Measurements from ENCODE around the gene P2RX7. TPM values are rescaled to one million over a fixed set of nuclear protein-coding genes. Genes with fewer than 3 reads are reported as not detected.

Gene P2RX7
- total RNA-seq, 1 experiment from 2014 or later, result 0.55 TPM

DNA sequence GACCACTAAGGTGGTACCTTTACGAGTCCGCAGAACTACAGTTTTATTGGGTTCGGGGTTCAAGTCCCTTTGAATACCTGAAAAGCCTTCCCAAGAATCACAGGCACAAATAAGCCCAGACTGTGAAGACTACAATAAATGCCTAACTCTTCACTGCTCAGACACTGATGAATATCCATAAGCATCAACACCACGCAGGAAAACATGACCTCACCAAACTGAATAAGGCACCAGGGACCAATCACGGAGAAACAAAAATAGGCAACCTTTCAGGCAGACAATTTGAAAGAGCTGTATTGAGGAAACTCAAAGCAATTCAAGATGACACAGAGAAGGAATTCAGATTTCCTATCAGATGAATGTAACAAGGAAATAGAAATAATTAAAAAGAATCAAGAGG is 24.2 kb upstream of the P2RX7 start (continued):
- no peak for TF ChIP-seq FOXJ3 (CRISPR knock-in tag; IDR thresholded peaks at IDR 0.05; ENCODE audit: borderline replicate concordance)

DNA sequence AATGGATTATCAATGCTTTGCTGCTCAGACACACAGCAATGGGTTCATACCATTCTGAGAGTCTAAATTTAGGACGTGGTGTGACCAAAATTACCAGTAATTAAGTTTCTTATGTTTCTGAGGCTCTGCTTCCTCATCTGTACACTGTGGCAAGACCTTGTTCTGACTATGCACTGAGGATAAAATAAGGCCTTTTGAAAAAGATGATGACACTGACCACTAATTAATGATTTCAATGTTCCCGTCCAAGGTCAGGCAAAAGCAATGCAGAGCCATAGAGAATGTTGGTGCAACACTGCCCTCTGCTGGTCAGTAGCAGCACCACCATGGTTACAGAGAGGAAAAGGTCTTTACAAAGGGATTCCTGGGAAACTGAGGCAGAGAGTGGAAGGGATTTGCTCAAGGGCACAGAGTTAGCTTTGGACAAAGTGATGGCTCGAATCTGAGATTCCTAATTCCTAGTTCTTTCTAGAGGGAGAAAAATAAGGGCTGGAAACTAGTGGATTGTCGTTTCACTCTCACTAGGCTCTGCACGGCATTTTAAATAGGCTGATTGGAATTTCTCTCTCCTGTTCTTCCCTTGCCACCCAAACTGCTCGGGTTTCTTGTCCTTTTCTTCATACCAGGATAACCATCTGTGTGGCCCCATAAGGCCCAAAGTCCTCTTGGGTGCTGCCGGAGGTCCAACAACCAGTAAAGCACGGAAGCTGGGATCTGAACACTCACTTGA is 22.3 kb upstream of the P2RX7 start:
- ATAC-seq (peak; percentile 81), DNase-seq (ENCODE audit: low spot score) (peak; percentile 74)
- ChIA-PET CTCF (interaction anchor here (0.9 to 1.4 kb wide), 3 partner anchors 9 to 121 kb away, joined by 3 to 7 read pairs (median 3); no protein-coding TSS in a partner anchor), POLR2A (no interaction called here)
- H3K27me3 Mint-ChIP-seq (ENCODE audit: low read depth), result no peaks in the 10 kb centered on the region; the same call in 1 of the 2 replicates
- no peaks in the 10 kb centered on the region for H3K36me3 Mint-ChIP-seq
- no peak overlapping the region for H3K4me3 Mint-ChIP-seq
- no peak overlapping the region for H3K27ac Mint-ChIP-seq
- H3K9me3 Mint-ChIP-seq, result no peaks in the 10 kb centered on the region
- no peaks in the 10 kb centered on the region for H3K4me1 Mint-ChIP-seq
- no peak for TF ChIP-seq NR2C2 (CRISPR knock-in tag; IDR thresholded peaks at IDR 0.05)
- TF ChIP-seq, protein P1, sequence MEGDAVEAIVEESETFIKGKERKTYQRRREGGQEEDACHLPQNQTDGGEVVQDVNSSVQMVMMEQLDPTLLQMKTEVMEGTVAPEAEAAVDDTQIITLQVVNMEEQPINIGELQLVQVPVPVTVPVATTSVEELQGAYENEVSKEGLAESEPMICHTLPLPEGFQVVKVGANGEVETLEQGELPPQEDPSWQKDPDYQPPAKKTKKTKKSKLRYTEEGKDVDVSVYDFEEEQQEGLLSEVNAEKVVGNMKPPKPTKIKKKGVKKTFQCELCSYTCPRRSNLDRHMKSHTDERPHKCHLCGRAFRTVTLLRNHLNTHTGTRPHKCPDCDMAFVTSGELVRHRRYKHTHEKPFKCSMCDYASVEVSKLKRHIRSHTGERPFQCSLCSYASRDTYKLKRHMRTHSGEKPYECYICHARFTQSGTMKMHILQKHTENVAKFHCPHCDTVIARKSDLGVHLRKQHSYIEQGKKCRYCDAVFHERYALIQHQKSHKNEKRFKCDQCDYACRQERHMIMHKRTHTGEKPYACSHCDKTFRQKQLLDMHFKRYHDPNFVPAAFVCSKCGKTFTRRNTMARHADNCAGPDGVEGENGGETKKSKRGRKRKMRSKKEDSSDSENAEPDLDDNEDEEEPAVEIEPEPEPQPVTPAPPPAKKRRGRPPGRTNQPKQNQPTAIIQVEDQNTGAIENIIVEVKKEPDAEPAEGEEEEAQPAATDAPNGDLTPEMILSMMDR (IDR thresholded peaks at IDR 0.05), result peak; percentile 93

DNA sequence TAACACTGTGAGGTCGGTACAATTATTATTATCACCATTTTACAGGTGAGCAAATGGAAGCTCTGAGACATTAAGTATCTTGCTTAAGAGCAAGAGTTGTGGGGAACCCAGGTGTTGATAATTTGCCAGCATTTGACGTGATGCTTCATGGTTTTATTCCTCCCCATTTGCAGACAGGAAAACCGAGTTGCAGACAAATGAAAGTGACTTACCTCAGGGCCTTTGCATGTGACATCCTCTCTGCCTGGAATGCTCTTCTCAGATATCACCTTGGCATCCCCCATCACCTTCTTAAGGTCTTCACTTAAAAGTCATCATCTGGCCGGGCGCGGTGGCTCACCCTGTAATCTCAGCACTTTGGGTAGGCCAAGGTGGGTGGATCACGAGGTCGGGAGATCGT is 21.0 kb upstream of the P2RX7 start:
- no peaks in the 10 kb centered on the region for H3K9me3 Mint-ChIP-seq
- TF ChIP-seq PRRX2 (CRISPR knock-in tag; IDR thresholded peaks at IDR 0.05) (no peak), ZNF138 (CRISPR knock-in tag; conservative IDR thresholded peaks at IDR 0.05) (no peak), NFATC4 (CRISPR knock-in tag; IDR thresholded peaks at IDR 0.05) (no peak), SOX15 (CRISPR knock-in tag; IDR thresholded peaks at IDR 0.05) (no peak), ETV6 (CRISPR knock-in tag; IDR thresholded peaks at IDR 0.05) (no peak), NFYB (CRISPR knock-in tag; conservative IDR thresholded peaks at IDR 0.05; ENCODE audit: low read depth) (no peak), ZNF232 (CRISPR knock-in tag; IDR thresholded peaks at IDR 0.05) (no peak), FOXK1 (CRISPR knock-in tag; IDR thresholded peaks at IDR 0.05) (no peak), ZNF121 (CRISPR knock-in tag; IDR thresholded peaks at IDR 0.05) (no peak), ZNF671 (CRISPR knock-in tag; IDR thresholded peaks at IDR 0.05) (no peak), CBFB (CRISPR knock-in tag; IDR thresholded peaks at IDR 0.05; ENCODE audit: low read depth) (no peak), CREB1 (CRISPR knock-in tag; IDR thresholded peaks at IDR 0.05) (no peak), ELF4 (CRISPR knock-in tag; IDR thresholded peaks at IDR 0.05; ENCODE audit: low read depth) (no peak)
- TF ChIP-seq, protein P2, sequence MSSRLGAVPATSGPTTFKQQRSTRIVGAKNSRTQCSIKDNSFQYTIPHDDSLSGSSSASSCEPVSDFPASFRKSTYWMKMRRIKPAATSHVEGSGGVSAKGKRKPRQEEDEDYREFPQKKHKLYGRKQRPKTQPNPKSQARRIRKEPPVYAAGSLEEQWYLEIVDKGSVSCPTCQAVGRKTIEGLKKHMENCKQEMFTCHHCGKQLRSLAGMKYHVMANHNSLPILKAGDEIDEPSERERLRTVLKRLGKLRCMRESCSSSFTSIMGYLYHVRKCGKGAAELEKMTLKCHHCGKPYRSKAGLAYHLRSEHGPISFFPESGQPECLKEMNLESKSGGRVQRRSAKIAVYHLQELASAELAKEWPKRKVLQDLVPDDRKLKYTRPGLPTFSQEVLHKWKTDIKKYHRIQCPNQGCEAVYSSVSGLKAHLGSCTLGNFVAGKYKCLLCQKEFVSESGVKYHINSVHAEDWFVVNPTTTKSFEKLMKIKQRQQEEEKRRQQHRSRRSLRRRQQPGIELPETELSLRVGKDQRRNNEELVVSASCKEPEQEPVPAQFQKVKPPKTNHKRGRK (CRISPR knock-in tag; IDR thresholded peaks at IDR 0.05; ENCODE audit: borderline replicate concordance), result no peak
- TF ChIP-seq, protein P3, sequence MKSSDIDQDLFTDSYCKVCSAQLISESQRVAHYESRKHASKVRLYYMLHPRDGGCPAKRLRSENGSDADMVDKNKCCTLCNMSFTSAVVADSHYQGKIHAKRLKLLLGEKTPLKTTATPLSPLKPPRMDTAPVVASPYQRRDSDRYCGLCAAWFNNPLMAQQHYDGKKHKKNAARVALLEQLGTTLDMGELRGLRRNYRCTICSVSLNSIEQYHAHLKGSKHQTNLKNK (CRISPR knock-in tag; IDR thresholded peaks at IDR 0.05), result no peak
- TF ChIP-seq, protein P4, sequence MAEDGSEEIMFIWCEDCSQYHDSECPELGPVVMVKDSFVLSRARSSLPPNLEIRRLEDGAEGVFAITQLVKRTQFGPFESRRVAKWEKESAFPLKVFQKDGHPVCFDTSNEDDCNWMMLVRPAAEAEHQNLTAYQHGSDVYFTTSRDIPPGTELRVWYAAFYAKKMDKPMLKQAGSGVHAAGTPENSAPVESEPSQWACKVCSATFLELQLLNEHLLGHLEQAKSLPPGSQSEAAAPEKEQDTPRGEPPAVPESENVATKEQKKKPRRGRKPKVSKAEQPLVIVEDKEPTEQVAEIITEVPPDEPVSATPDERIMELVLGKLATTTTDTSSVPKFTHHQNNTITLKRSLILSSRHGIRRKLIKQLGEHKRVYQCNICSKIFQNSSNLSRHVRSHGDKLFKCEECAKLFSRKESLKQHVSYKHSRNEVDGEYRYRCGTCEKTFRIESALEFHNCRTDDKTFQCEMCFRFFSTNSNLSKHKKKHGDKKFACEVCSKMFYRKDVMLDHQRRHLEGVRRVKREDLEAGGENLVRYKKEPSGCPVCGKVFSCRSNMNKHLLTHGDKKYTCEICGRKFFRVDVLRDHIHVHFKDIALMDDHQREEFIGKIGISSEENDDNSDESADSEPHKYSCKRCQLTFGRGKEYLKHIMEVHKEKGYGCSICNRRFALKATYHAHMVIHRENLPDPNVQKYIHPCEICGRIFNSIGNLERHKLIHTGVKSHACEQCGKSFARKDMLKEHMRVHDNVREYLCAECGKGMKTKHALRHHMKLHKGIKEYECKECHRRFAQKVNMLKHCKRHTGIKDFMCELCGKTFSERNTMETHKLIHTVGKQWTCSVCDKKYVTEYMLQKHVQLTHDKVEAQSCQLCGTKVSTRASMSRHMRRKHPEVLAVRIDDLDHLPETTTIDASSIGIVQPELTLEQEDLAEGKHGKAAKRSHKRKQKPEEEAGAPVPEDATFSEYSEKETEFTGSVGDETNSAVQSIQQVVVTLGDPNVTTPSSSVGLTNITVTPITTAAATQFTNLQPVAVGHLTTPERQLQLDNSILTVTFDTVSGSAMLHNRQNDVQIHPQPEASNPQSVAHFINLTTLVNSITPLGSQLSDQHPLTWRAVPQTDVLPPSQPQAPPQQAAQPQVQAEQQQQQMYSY (CRISPR knock-in tag; IDR thresholded peaks at IDR 0.05), result no peak
- TF ChIP-seq, protein P5, sequence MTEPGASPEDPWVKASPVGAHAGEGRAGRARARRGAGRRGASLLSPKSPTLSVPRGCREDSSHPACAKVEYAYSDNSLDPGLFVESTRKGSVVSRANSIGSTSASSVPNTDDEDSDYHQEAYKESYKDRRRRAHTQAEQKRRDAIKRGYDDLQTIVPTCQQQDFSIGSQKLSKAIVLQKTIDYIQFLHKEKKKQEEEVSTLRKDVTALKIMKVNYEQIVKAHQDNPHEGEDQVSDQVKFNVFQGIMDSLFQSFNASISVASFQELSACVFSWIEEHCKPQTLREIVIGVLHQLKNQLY (CRISPR knock-in tag; IDR thresholded peaks at IDR 0.05), result no peak
- TF ChIP-seq, protein P6, sequence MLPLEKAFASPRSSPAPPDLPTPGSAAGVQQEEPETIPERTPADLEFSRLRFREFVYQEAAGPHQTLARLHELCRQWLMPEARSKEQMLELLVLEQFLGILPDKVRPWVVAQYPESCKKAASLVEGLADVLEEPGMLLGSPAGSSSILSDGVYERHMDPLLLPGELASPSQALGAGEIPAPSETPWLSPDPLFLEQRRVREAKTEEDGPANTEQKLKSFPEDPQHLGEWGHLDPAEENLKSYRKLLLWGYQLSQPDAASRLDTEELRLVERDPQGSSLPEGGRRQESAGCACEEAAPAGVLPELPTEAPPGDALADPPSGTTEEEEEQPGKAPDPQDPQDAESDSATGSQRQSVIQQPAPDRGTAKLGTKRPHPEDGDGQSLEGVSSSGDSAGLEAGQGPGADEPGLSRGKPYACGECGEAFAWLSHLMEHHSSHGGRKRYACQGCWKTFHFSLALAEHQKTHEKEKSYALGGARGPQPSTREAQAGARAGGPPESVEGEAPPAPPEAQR (CRISPR knock-in tag; IDR thresholded peaks at IDR 0.05), result no peak
- no peaks in the 10 kb centered on the region for H3K4me1 Mint-ChIP-seq
- ATAC-seq (no peak), DNase-seq (ENCODE audit: low spot score) (no peak)
- CTCF ChIA-PET, result interaction anchor here (0.7 to 1.4 kb wide), 3 partner anchors 11 to 612 kb away, joined by 3 read pairs; no protein-coding TSS in a partner anchor
- no peak overlapping the region for H3K27ac Mint-ChIP-seq
- no peaks in the 10 kb centered on the region for H3K36me3 Mint-ChIP-seq
- POLR2A ChIA-PET, result no interaction called here
- no peak overlapping the region for H3K4me3 Mint-ChIP-seq
- no peaks in the 10 kb centered on the region; the same call in 1 of the 2 replicates for H3K27me3 Mint-ChIP-seq (ENCODE audit: low read depth)
